Naive thymus-derived CD4-positive, alpha-beta T cell (primary cell): ENCODE data around the gene PHF20. TPM values are rescaled to one million over a fixed set of nuclear protein-coding genes. Genes with fewer than 3 reads are reported as not detected.
"Not testable (repeated sequence)": the region's sequence is repeated elsewhere in the genome, so short reads cannot be mapped to it uniquely, and the experiment has no call there.

ENCODE experiments used
- ATAC-seq: fragments of 150-1000 bp; cut with Tn5 transposase; 2 replicates; pipeline ENCODE4 v1.10.0; 2021; ENCODE audit warnings: mild to moderate bottlenecking, moderate library complexity
- CTCF ChIA-PET: fragments of 350-600 bp; sonication (Branson Sonifier 250); formaldehyde crosslinking; loops from one replicate; lab custom pipeline; 2021; ENCODE audit warnings: antibody characterized with exemption; lab: Charles Lee
- POLR2A ChIA-PET: fragments of 350-600 bp; sonication (Branson Sonifier 250); formaldehyde crosslinking; loops from one replicate; lab custom pipeline; 2021; ENCODE audit warnings: antibody characterized with exemption, inconsistent platforms; lab: Charles Lee
- DNase-seq, 9 donors: peaks; one replicate each; pipeline versions ENCODE4 v3.0.0 to v3.0.0-alpha.2; 2020 to 2022; ENCODE audit warnings: mixed read lengths in 1 of 9
- H3K27ac ChIP-seq: one replicate; pipeline ENCODE4 v1.7.0; 2013; ENCODE audit warnings: mild to moderate bottlenecking, low read depth, low read length, moderate library complexity
- H3K27me3 ChIP-seq, 2 donors: one replicate each; pipeline ENCODE4 v1.7.0; 2013; ENCODE audit warnings: low read length in 2 of 2, mild to moderate bottlenecking in 2 of 2, moderate library complexity in 2 of 2; ENCODE audit not compliant: control insufficient read depth in 2 of 2, insufficient read depth in 2 of 2
- H3K36me3 ChIP-seq, 3 experiments: 1 replicate in 2 of 3; 2 replicates in 1 of 3; pipeline ENCODE4 v1.7.0; 2013; ENCODE audit warnings: low read length in 3 of 3, mild to moderate bottlenecking in 3 of 3, moderate library complexity in 1 of 3; ENCODE audit not compliant: insufficient read depth in 3 of 3, control insufficient read depth in 2 of 3
- H3K4me1 ChIP-seq, 2 donors: one replicate each; pipeline ENCODE4 v1.7.0; 2013; ENCODE audit warnings: low read length in 2 of 2, mild to moderate bottlenecking in 2 of 2, moderate library complexity in 1 of 2; ENCODE audit not compliant: control insufficient read depth in 2 of 2, insufficient read depth in 2 of 2
- H3K4me3 ChIP-seq: 2 replicates; pipeline ENCODE4 v1.7.0; 2013; ENCODE audit warnings: mild to moderate bottlenecking, low read length
- H3K9me3 ChIP-seq, 3 experiments: 1 replicate in 2 of 3; 2 replicates in 1 of 3; pipeline ENCODE4 v1.7.0; 2013; ENCODE audit warnings: low read length in 3 of 3; ENCODE audit not compliant: control insufficient read depth in 2 of 3
- H3K27ac Mint-ChIP-seq, 9 donors: one replicate each; pipeline ENCODE4 v1.8.0; 2020 to 2022; ENCODE audit warnings: mixed read lengths in 9 of 9, mild to moderate bottlenecking in 8 of 9, moderate library complexity in 5 of 9, inconsistent platforms in 2 of 9
- H3K27me3 Mint-ChIP-seq, 5 donors: one replicate each; pipeline ENCODE4 v1.8.0; 2021 to 2022; ENCODE audit warnings: mixed read lengths in 5 of 5, mild to moderate bottlenecking in 1 of 5
- H3K36me3 Mint-ChIP-seq, 5 donors: one replicate each; pipeline ENCODE4 v1.8.0; 2020 to 2022; ENCODE audit warnings: mixed read lengths in 5 of 5, mild to moderate bottlenecking in 3 of 5, inconsistent platforms in 1 of 5
- H3K4me1 Mint-ChIP-seq, 7 donors: one replicate each; pipeline ENCODE4 v1.8.0; 2020 to 2022; ENCODE audit warnings: mixed read lengths in 7 of 7, mild to moderate bottlenecking in 3 of 7, inconsistent platforms in 1 of 7
- H3K4me3 Mint-ChIP-seq, 10 donors: one replicate each; pipeline ENCODE4 v1.8.0; 2020 to 2022; ENCODE audit warnings: mild to moderate bottlenecking in 10 of 10, mixed read lengths in 10 of 10, moderate library complexity in 6 of 10, inconsistent platforms in 2 of 10
- H3K9me3 Mint-ChIP-seq, 11 donors: one replicate each; pipeline ENCODE4 v1.8.0; 2020 to 2022; ENCODE audit warnings: mixed read lengths in 11 of 11, mild to moderate bottlenecking in 4 of 11, inconsistent platforms in 1 of 11, moderate library complexity in 1 of 11
- intact Hi-C, 2 donors: fragments of 100-400 bp; cut with micrococcal nuclease; formaldehyde crosslinking; loops; one replicate each; pipeline ENCODE4 v1.15.1; 2023
- polyA plus RNA-seq, 2 donors: library from polyadenylated mRNA; unstranded; fragments of 300-500 nt; fragmentation: Illumina TruSeq; gene quantifications; one replicate each; pipeline ENCODE4 v1.2.3, GENCODE V29; 2021
- total RNA-seq, 6 experiments: library from RNA in 5 of 6; stranded (reverse) in 5 of 6; gene quantifications; 1 replicate in 5 of 6; 2 replicates in 1 of 6; pipeline ENCODE4 v1.2.3 and lab custom pipeline; 2021 to 2026

PHF20 gene
- total and polyA plus RNA-seq, 7 experiments from 2014 or later, result 57.5 to 157 (median 99.9) TPM

GRCh38 chr20:35942243-35942642 is 170.4 kb downstream of the PHF20 start:
- Histone ChIP-seq H3K4me1 (no peaks in the 10 kb centered on the region), H3K36me3 (peaks cover 5 to 80% (median 35%) of the 10 kb centered on the region in 3 experiments), H3K9me3 (no peaks in the 10 kb centered on the region), H3K4me3 (no peak overlapping the region), H3K27ac (no peak overlapping the region), H3K27me3 (no peaks in the 10 kb centered on the region)
- Mint-ChIP-seq H3K36me3 (peaks cover 3 to 32% (median 13%) of the 10 kb centered on the region in 5 donors), H3K4me1 (peaks cover 0 to 5% (median 0%) of the 10 kb centered on the region in 7 donors), H3K27me3 (no peaks in the 10 kb centered on the region), H3K4me3 (no peak overlapping the region), H3K9me3 (no peaks in the 10 kb centered on the region), H3K27ac (peak overlapping the region in 2 of 9 donors; percentile 1 to 30)
- ChIA-PET POLR2A (interaction anchor here (0.6 to 1.8 kb wide), 3 partner anchors 12 to 419 kb away, joined by 4 to 15 read pairs (median 5); partner anchors contain the start of gene SCAND1), CTCF (interaction anchor here (0.7 to 1.8 kb wide), 2 partner anchors 12 to 19 kb away, joined by 3 to 6 read pairs; partner anchors contain the start of gene SCAND1)
- no peak for DNase-seq
- intact Hi-C loops, result no loop called here
- no peak for ATAC-seq

- Histone ChIP-seq H3K4me3 (no peak overlapping the region), H3K36me3 (peaks cover 4 to 43% (median 5%) of the 10 kb centered on the region in 3 experiments), H3K27me3 (no peaks in the 10 kb centered on the region), H3K4me1 (peaks cover 3 to 9% of the 10 kb centered on the region in 2 donors), H3K9me3 (no peaks in the 10 kb centered on the region), H3K27ac (no peak overlapping the region)
- ChIA-PET CTCF (no interaction called here), POLR2A (no interaction called here)
- H3K36me3 Mint-ChIP-seq, result peaks cover 4 to 22% (median 7%) of the 10 kb centered on the region in 5 donors
- H3K9me3 Mint-ChIP-seq, result no peaks in the 10 kb centered on the region
- peaks cover 9 to 23% (median 14%) of the 10 kb centered on the region in 7 donors for H3K4me1 Mint-ChIP-seq
- peak overlapping the region in 5 of 9 donors; percentile 36 to 74 (median 61) for H3K27ac Mint-ChIP-seq
- no peaks in the 10 kb centered on the region for H3K27me3 Mint-ChIP-seq
- intact Hi-C loops, result loop anchor here in 1 of 2 donors (1.0 kb wide), 1 partner anchor 484 kb away; no protein-coding TSS in a partner anchor
- no peak overlapping the region for H3K4me3 Mint-ChIP-seq
- ATAC-seq, result peak; percentile 70
- DNase-seq, result peak in 3 of 9 donors; percentile 16 to 28 (median 21)
These were observed 175.7 kb downstream of the PHF20 start for GRCh38 chr20:35947489-35947888.

GRCh38 chr20:35947907-35948306 is 176.1 kb downstream of the PHF20 start:
- H3K4me3 ChIP-seq, result no peak overlapping the region
- DNase-seq (no peak), ATAC-seq (no peak)
- Mint-ChIP-seq H3K27ac (peak overlapping the region in 4 of 9 donors; percentile 34 to 74 (median 56)), H3K36me3 (peaks cover 7 to 22% (median 9%) of the 10 kb centered on the region in 5 donors), H3K27me3 (no peaks in the 10 kb centered on the region), H3K4me3 (no peak overlapping the region), H3K9me3 (no peaks in the 10 kb centered on the region), H3K4me1 (peaks cover 13 to 27% (median 18%) of the 10 kb centered on the region in 7 donors)
- H3K27me3 ChIP-seq, result no peaks in the 10 kb centered on the region
- peaks cover 4 to 40% (median 5%) of the 10 kb centered on the region in 3 experiments for H3K36me3 ChIP-seq
- no peak overlapping the region for H3K27ac ChIP-seq
- peaks cover 7 to 13% of the 10 kb centered on the region in 2 donors for H3K4me1 ChIP-seq
- intact Hi-C loops, result loop anchor here in 1 of 2 donors (1.0 kb wide), 1 partner anchor 485 kb away; no protein-coding TSS in a partner anchor
- ChIA-PET CTCF (no interaction called here), POLR2A (no interaction called here)
- no peaks in the 10 kb centered on the region for H3K9me3 ChIP-seq

GRCh38 chr20:35950093-35950492 is 178.3 kb downstream of the PHF20 start:
- no peak for DNase-seq
- Histone ChIP-seq H3K36me3 (peaks cover 3 to 33% (median 5%) of the 10 kb centered on the region in 3 experiments), H3K9me3 (no peaks in the 10 kb centered on the region), H3K27ac (no peak overlapping the region), H3K4me3 (no peak overlapping the region), H3K4me1 (peaks cover 13 to 18% of the 10 kb centered on the region in 2 donors), H3K27me3 (no peaks in the 10 kb centered on the region)
- H3K27me3 Mint-ChIP-seq, result no peaks in the 10 kb centered on the region
- no peak for ATAC-seq
- H3K4me1 Mint-ChIP-seq, result peaks cover 13 to 34% (median 24%) of the 10 kb centered on the region in 7 donors
- H3K9me3 Mint-ChIP-seq, result no peaks in the 10 kb centered on the region
- no peak overlapping the region for H3K4me3 Mint-ChIP-seq
- no peak overlapping the region for H3K27ac Mint-ChIP-seq
- intact Hi-C loops, result loop anchor here (5.0 to 10.0 kb wide), 7 partner anchors 102 to 1125 kb away; partner anchors contain the start of genes CPNE1 (in 1 of the 2), DSN1 (in 1 of the 2), ERGIC3 (in 1 of the 2) and NCOA6 (in 1 of the 2)
- peaks cover 2 to 16% (median 10%) of the 10 kb centered on the region in 5 donors for H3K36me3 Mint-ChIP-seq
- ChIA-PET POLR2A (interaction anchor here (0.6 kb wide), 2 partner anchors 23 to 39 kb away, joined by 3 to 4 read pairs; no protein-coding TSS in a partner anchor), CTCF (interaction anchor here (0.6 kb wide), 1 partner anchor 262 kb away, joined by 3 read pairs; no protein-coding TSS in a partner anchor)

- peaks cover 17 to 23% of the 10 kb centered on the region in 2 donors for H3K4me1 ChIP-seq
- H3K9me3 Mint-ChIP-seq, H3K27me3 Mint-ChIP-seq, H3K27me3 ChIP-seq, H3K4me3 ChIP-seq, ATAC-seq, H3K9me3 ChIP-seq, DNase-seq: not testable (repeated sequence)
- CTCF ChIA-PET, result interaction anchor here (2.6 kb wide), 1 partner anchor 41 kb away, joined by 8 read pairs; no protein-coding TSS in a partner anchor
- H3K27ac Mint-ChIP-seq, result peak overlapping the region in 8 of 9 donors; percentile 12 to 100 (median 98)
- H3K36me3 ChIP-seq, result peaks cover 0 to 21% (median 5%) of the 10 kb centered on the region in 3 experiments
- H3K36me3 Mint-ChIP-seq, result peaks cover 0 to 17% (median 7%) of the 10 kb centered on the region in 5 donors
- peak overlapping the region in 7 of 10 donors; percentile 86 to 99 (median 99) for H3K4me3 Mint-ChIP-seq
- POLR2A ChIA-PET, result interaction anchor here (2.6 to 3.9 kb wide), 4 partner anchors 12 to 497 kb away, joined by 10 to 44 read pairs (median 14); partner anchors contain the start of genes CEP250 and RBM39
- peaks cover 13 to 36% (median 31%) of the 10 kb centered on the region in 7 donors for H3K4me1 Mint-ChIP-seq
- peak overlapping the region; percentile 98 for H3K27ac ChIP-seq
- intact Hi-C loops, result loop anchor here (5.0 to 10.0 kb wide), 7 partner anchors 100 to 1127 kb away; partner anchors contain the start of genes CPNE1 (in 1 of the 2), DSN1 (in 1 of the 2), ERGIC3 (in 1 of the 2) and NCOA6 (in 1 of the 2)
These were observed 180.3 kb downstream of the PHF20 start for GRCh38 chr20:35952080-35952479.
